Osteoblast (primary cell): Measurements from ENCODE around the gene KREMEN1. TPM values are rescaled to one million over a fixed set of nuclear protein-coding genes. Genes with fewer than 3 reads are reported as not detected.

Experiments
- DNase-seq: peaks from one replicate; pipeline ENCODE4 v3.0.0; 2011; ENCODE audit warnings: low spot score, mixed read lengths; ENCODE audit not compliant: insufficient read length; ENCODE audit errors: missing footprints
- H2AFZ ChIP-seq: 2 replicates; pipeline ENCODE4 v1.6.0; 2011; ENCODE audit warnings: mild to moderate bottlenecking, low read length
- H3K27ac ChIP-seq: 2 replicates; pipeline ENCODE4 v1.5.1; 2011; ENCODE audit warnings: mild to moderate bottlenecking, low read depth, low read length, moderate library complexity
- H3K27me3 ChIP-seq: 2 replicates; pipeline ENCODE4 v1.6.0; 2012; ENCODE audit warnings: mild to moderate bottlenecking, control low read depth, inconsistent platforms, low read length, moderate library complexity; ENCODE audit not compliant: insufficient read depth
- H3K36me3 ChIP-seq: 2 replicates; pipeline ENCODE4 v1.5.1; 2011; ENCODE audit warnings: mild to moderate bottlenecking, low read length, control low read depth, moderate library complexity; ENCODE audit not compliant: insufficient read depth
- H3K4me1 ChIP-seq: 2 replicates; pipeline ENCODE4 v1.5.1; 2011; ENCODE audit warnings: mild to moderate bottlenecking, low read length, control low read depth, moderate library complexity; ENCODE audit not compliant: insufficient read depth
- H3K4me2 ChIP-seq: 2 replicates; pipeline ENCODE4 v1.6.0; 2011; ENCODE audit warnings: mild to moderate bottlenecking, low read length; ENCODE audit not compliant: insufficient read depth
- H3K4me3 ChIP-seq: fragments of 200-600 bp; sonication (generic); 3 replicates; pipeline ENCODE4 v1.5.1; 2012; ENCODE audit warnings: mild to moderate bottlenecking, low read length, inconsistent platforms; ENCODE audit not compliant: insufficient read depth
- H3K79me2 ChIP-seq: 2 replicates; pipeline ENCODE4 v1.6.0; 2012; ENCODE audit warnings: mild to moderate bottlenecking, low read length, control low read depth, inconsistent platforms; ENCODE audit not compliant: insufficient read depth
- H3K9me3 ChIP-seq: 2 replicates; pipeline ENCODE4 v1.5.1; 2011; ENCODE audit warnings: low read depth, low read length, control low read depth
- H4K20me1 ChIP-seq: 2 replicates; pipeline ENCODE4 v1.6.0; 2012; ENCODE audit warnings: mild to moderate bottlenecking, low read length, control low read depth; ENCODE audit not compliant: insufficient read depth
- total RNA-seq: library from RNA; depleted of rRNA; stranded (reverse); fragments of >200 nt; gene quantifications from 2 replicates; pipeline ENCODE4 v1.2.3, GENCODE V29; 2012
- TF ChIP-seq, protein P1 (sequence below): IDR thresholded peaks from 2 replicates; pipeline ENCODE4 v1.5.1; 2011; ENCODE audit warnings: mild to moderate bottlenecking, low read depth, low read length, moderate library complexity; ENCODE audit errors: extremely low read depth

The KREMEN1 gene
- total RNA-seq, 1 donor: 6.5 TPM

DNA sequence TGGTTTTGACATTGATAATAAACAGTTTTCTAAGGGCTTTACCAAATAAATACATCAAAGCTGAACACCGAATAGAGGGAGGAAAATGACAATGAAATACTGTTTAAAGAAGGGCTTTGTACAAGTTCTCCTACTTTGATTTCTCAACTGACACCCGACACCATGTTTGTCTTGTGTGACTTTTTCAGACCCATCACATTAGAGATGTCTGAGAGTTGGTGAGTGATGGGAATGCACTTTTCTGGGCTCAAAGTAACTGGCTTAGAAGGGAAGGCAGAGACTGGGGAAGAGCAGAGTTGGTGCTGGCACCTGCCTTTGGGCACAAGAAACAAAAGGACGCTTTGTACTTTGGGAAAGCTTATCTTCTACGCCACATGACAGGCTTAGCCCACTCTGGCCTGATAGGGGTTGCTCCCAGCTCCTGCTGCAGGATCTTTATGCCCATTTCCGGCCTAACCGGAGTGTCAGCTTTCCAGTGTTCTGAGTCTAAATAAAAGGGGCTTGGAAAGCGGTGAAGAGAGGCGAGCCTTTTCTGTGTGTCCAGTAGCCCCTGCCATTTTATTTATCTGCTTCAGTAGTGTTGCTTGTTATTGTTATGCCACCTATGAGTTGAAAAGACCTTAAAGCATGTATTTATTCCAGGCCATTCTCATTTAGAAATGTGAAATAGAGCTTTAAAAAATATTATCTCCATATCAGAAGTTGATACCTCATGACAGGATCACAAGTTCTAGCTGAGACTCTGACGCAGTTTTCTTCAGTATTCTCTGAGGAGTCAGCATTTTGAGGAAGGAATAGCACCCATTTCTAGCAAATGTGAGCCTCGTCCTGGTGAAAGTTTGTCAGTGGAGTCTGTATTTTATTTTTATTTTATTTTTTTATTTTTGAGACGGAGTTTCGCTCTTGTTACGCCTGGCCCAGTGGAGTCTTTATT is 24.2 kb downstream of the KREMEN1 start:
- Histone ChIP-seq H2AFZ (no peak overlapping the region), H3K36me3 (no peaks in the 10 kb centered on the region), H3K4me1 (peaks cover 15% of the 10 kb centered on the region), H4K20me1 (no peaks in the 10 kb centered on the region), H3K79me2 (no peaks in the 10 kb centered on the region), H3K27me3 (no peaks in the 10 kb centered on the region), H3K4me3 (no peak overlapping the region), H3K27ac (no peak overlapping the region), H3K9me3 (no peaks in the 10 kb centered on the region), H3K4me2 (no peak overlapping the region)
- peak; percentile 9 for DNase-seq
- TF ChIP-seq, protein P1, sequence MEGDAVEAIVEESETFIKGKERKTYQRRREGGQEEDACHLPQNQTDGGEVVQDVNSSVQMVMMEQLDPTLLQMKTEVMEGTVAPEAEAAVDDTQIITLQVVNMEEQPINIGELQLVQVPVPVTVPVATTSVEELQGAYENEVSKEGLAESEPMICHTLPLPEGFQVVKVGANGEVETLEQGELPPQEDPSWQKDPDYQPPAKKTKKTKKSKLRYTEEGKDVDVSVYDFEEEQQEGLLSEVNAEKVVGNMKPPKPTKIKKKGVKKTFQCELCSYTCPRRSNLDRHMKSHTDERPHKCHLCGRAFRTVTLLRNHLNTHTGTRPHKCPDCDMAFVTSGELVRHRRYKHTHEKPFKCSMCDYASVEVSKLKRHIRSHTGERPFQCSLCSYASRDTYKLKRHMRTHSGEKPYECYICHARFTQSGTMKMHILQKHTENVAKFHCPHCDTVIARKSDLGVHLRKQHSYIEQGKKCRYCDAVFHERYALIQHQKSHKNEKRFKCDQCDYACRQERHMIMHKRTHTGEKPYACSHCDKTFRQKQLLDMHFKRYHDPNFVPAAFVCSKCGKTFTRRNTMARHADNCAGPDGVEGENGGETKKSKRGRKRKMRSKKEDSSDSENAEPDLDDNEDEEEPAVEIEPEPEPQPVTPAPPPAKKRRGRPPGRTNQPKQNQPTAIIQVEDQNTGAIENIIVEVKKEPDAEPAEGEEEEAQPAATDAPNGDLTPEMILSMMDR: no peak

DNA sequence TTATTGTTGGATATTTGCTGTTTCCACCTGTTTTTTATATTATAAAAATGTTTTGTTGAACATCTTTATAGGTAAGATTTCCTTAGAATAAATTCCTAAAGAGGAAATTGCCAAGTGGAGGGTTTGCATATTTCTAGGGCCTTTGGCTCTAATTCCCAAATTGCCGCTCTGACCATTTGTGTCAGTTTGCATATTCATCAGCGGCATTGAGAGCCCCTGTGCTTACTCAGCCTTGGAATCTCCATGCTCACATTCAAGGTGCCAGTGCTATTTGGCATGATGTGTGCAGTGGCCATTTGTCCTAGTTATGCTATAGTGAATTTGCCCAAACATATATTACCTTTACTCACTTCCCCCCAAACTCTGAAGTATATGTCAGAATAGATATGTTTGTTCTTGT is 25.5 kb downstream of the KREMEN1 start:
- Histone ChIP-seq H3K4me3 (no peak overlapping the region), H2AFZ (no peak overlapping the region), H3K9me3 (no peaks in the 10 kb centered on the region), H3K27me3 (no peaks in the 10 kb centered on the region), H3K4me1 (peaks cover 10% of the 10 kb centered on the region), H3K36me3 (no peaks in the 10 kb centered on the region), H4K20me1 (no peaks in the 10 kb centered on the region), H3K4me2 (no peak overlapping the region), H3K27ac (no peak overlapping the region), H3K79me2 (no peaks in the 10 kb centered on the region)
- no peak for DNase-seq
- TF ChIP-seq, protein P1: no peak

DNA sequence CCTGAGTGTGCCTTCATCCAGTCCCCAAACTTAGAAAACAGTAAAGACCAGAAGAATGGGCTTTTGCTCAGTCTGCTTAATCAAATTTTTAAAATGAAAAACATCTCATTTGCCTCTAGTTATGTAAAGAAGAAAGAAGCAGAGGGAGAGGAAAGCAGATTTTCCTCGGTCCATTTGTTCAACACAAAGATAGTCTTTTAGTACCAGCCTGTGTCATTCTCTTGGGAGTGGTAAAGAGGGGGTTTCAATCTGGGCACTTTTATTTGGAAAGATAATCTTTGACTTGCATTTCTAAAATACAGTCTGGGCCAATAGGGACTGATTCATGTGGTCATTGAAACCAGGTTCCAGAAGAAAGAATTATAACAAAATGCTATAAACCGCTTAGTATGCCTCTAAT is 29.5 kb downstream of the KREMEN1 start:
- H3K79me2 ChIP-seq: no peaks in the 10 kb centered on the region
- no peaks in the 10 kb centered on the region for H3K4me1 ChIP-seq
- no peak overlapping the region for H2AFZ ChIP-seq
- H3K4me3 ChIP-seq: no peak overlapping the region
- no peak overlapping the region for H3K27ac ChIP-seq
- no peaks in the 10 kb centered on the region for H3K36me3 ChIP-seq
- no peaks in the 10 kb centered on the region for H3K9me3 ChIP-seq
- H3K27me3 ChIP-seq: no peaks in the 10 kb centered on the region
- H3K4me2 ChIP-seq: no peak overlapping the region
- no peaks in the 10 kb centered on the region for H4K20me1 ChIP-seq
- TF ChIP-seq, protein P1: no peak
- no peak for DNase-seq

DNA sequence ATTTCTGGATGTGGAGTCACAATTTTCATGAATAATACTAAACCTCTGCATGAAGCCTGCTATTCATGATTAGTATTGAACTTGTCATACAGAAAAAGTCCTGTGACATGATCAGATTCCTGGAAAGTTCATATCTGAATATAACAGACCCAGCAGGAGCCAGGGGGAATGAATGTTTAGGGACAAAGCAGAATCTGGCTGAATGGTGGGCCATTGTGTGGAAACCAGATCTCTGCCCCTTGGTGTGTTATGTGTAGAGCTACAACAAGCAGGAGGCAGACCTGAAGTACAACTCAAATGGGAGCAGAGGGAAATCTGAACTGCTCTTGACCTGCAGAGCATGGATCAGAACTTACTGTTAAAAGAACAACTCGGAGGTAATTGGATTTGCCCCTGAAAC is 30.3 kb downstream of the KREMEN1 start:
- Histone ChIP-seq H3K4me2 (no peak overlapping the region), H3K9me3 (no peaks in the 10 kb centered on the region), H3K79me2 (no peaks in the 10 kb centered on the region), H3K36me3 (no peaks in the 10 kb centered on the region), H3K27ac (no peak overlapping the region), H2AFZ (no peak overlapping the region), H3K27me3 (no peaks in the 10 kb centered on the region), H3K4me1 (no peaks in the 10 kb centered on the region), H3K4me3 (no peak overlapping the region), H4K20me1 (no peaks in the 10 kb centered on the region)
- TF ChIP-seq, protein P1: no peak
- DNase-seq: no peak
